GM12801 (cell line): ENCODE results near the gene IL13RA1.

Experiments
- CTCF ChIP-seq: IDR thresholded peaks from one replicate; pipeline ENCODE4 v1.5.1; 2011; ENCODE audit warnings: control low read depth; ENCODE audit not compliant: insufficient read length; ENCODE audit errors: extremely low read depth

IL13RA1 gene

GRCh38 chrX:118723376-118723775, 4.0 kb upstream of the IL13RA1 start:
- TF ChIP-seq CTCF = no peak

GRCh38 chrX:118724365-118724764, 3.0 kb upstream of the IL13RA1 start:
- no peak for TF ChIP-seq CTCF

- no peak for TF ChIP-seq CTCF
Measured at GRCh38 chrX:118724775-118725174, 2.6 kb upstream of the IL13RA1 start.

- no peak for TF ChIP-seq CTCF
Measured at GRCh38 chrX:118726396-118726795, 1.0 kb upstream of the IL13RA1 start.

- TF ChIP-seq CTCF = no peak
Measured at GRCh38 chrX:118727686-118728339, 407 bp downstream of the IL13RA1 start.

- TF ChIP-seq CTCF = no peak
Measured at GRCh38 chrX:118729042-118729652, 1.7 kb downstream of the IL13RA1 start.

- TF ChIP-seq CTCF = no peak
Measured at GRCh38 chrX:118730500-118731247, 3.3 kb downstream of the IL13RA1 start.
